Progenitor cell of endocrine pancreas (in vitro differentiated cells): ENCODE data around the gene EYA2. TPM values are rescaled to one million over a fixed set of nuclear protein-coding genes. Genes with fewer than 3 reads are reported as not detected.

Experiments used
- DNase-seq: peaks from one replicate; pipeline ENCODE4 v3.0.0; 2021; ENCODE audit warnings: low spot score; ENCODE audit not compliant: unreplicated experiment
- H3K27ac Mint-ChIP-seq: 2 replicates; pipeline ENCODE4 v1.8.0; 2021; ENCODE audit warnings: mild to moderate bottlenecking, moderate library complexity, mixed read lengths
- H3K27me3 Mint-ChIP-seq: 2 replicates; pipeline ENCODE4 v1.8.0; 2021; ENCODE audit warnings: mixed read lengths
- H3K36me3 Mint-ChIP-seq: 2 replicates; pipeline ENCODE4 v1.8.0; 2022; ENCODE audit warnings: mixed read lengths; ENCODE audit not compliant: insufficient read depth
- H3K4me1 Mint-ChIP-seq: 2 replicates; pipeline ENCODE4 v1.8.0; 2021; ENCODE audit warnings: low read depth, mixed read lengths
- H3K4me3 Mint-ChIP-seq: 2 replicates; pipeline ENCODE4 v1.8.0; 2021; ENCODE audit warnings: low read depth, mild to moderate bottlenecking, moderate library complexity, mixed read lengths
- H3K9me3 Mint-ChIP-seq: 2 replicates; pipeline ENCODE4 v1.8.0; 2021; ENCODE audit warnings: low read depth, mixed read lengths
- total RNA-seq: library from RNA; stranded (reverse); gene quantifications from 2 replicates; pipeline ENCODE4 v1.2.1, GENCODE V29; 2021
- TF ChIP-seq, protein P1 (sequence below): fragments of 200-600 bp; sonication (generic); IDR thresholded peaks from one replicate; pipeline ENCODE4 v1.5.0; 2021; ENCODE audit warnings: antibody characterized with exemption, mild to moderate bottlenecking; ENCODE audit not compliant: unreplicated experiment

EYA2 gene
- total RNA-seq, 1 donor from 2014 or later: 0.53 TPM

DNA sequence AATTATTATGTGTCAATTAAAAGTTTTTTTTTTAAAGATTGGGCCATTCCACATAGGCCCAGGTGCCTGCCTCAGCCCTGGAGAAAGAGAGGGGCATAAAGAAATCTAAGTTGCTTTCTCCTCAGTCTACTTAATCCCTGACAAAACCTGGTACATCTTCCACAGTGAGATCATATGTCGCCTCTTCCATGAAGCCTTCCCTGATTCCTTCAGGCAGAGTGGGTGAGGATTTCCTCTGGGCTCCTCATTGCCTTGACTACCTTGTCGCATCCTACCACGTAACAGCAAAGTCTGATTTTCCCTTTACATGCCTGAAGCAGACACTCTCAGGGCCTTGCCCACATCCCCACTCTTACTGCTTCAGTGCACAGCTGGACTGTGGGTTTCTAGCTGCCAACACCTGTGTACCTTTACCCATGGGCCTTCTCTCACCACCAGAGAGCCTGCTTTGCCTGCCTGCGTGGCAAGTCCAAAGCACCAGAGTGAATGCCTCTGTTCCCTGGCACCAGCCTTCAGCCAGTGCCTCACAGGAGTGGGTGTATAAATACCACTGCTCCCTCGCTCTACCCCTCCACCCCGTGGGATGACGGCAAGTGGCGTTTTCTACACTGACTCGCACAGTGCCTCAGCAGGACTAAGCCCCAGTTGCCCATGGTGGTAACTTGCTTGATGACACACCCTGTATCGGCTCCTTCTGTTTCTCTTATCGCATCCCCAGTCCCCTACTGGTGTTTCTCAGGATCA is 68.0 kb downstream of the EYA2 start:
- DNase-seq: no peak
- TF ChIP-seq, protein P1, sequence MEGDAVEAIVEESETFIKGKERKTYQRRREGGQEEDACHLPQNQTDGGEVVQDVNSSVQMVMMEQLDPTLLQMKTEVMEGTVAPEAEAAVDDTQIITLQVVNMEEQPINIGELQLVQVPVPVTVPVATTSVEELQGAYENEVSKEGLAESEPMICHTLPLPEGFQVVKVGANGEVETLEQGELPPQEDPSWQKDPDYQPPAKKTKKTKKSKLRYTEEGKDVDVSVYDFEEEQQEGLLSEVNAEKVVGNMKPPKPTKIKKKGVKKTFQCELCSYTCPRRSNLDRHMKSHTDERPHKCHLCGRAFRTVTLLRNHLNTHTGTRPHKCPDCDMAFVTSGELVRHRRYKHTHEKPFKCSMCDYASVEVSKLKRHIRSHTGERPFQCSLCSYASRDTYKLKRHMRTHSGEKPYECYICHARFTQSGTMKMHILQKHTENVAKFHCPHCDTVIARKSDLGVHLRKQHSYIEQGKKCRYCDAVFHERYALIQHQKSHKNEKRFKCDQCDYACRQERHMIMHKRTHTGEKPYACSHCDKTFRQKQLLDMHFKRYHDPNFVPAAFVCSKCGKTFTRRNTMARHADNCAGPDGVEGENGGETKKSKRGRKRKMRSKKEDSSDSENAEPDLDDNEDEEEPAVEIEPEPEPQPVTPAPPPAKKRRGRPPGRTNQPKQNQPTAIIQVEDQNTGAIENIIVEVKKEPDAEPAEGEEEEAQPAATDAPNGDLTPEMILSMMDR: no peak
- Mint-ChIP-seq H3K4me1 (no peaks in the 10 kb centered on the region), H3K9me3 (no peaks in the 10 kb centered on the region), H3K36me3 (no peaks in the 10 kb centered on the region), H3K27ac (no peak overlapping the region), H3K4me3 (no peak overlapping the region), H3K27me3 (no peaks in the 10 kb centered on the region)

DNA sequence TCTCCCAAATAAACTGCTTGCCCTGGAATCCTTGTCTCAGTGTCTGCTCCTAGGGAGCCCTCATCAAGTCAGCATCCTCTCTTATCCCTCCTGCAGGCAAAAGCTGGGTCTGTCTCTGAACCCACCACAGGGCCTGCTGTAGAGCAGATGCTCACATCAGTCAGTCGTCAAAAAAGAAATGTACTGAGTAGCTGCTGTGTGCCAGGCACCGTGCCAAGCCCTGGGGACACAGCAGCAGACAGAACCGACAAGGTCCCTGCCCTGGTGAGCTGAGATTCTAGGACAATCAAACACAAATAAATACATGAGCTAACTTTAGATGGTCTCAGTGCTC is 68.5 kb downstream of the EYA2 start:
- TF ChIP-seq, protein P1: no peak
- Mint-ChIP-seq H3K36me3 (no peaks in the 10 kb centered on the region), H3K4me1 (no peaks in the 10 kb centered on the region), H3K27ac (no peak overlapping the region), H3K27me3 (no peaks in the 10 kb centered on the region), H3K4me3 (no peak overlapping the region), H3K9me3 (no peaks in the 10 kb centered on the region)
- DNase-seq: no peak

DNA sequence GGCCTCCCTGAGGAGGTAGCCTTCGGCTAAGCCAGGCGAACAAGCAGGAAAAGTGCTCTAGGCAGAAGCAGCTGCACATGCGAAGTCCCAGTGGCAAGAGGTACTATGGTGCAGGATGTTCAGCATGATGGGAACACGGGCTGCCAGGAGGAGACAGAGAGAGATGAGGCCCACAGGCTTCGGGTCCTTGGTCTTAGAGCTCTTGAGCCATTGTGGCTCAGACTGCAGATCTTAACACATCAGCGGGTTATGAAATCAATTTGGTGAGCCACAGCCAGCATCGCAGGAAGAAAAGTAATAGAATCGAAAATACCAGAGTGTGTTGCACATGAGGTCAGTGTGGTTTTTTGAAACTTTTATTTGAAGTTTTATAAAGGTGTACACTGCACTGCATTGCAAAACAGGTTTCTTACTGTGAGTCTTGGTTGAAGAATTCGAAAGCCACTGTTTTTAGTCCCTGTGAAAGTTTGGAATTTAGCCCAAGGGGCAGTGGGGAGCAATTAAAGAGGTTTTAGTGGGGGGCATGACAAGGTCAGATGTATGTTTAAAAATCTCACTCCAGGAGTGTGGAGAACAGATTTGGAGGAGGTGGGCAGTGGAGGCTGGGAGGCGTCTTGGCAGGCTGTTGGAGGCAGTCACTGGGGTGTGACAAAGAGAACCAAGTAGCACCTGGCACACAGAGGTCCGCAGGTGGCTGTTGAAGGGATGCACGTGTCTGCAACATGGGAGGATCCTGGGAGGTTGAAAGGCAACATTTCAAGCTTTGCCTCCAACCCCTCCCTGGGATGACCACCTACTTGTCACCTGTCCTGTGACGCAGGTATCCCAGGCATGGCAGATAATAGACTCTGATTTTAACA is 69.3 kb downstream of the EYA2 start:
- DNase-seq: no peak
- H3K27me3 Mint-ChIP-seq: no peaks in the 10 kb centered on the region

DNA sequence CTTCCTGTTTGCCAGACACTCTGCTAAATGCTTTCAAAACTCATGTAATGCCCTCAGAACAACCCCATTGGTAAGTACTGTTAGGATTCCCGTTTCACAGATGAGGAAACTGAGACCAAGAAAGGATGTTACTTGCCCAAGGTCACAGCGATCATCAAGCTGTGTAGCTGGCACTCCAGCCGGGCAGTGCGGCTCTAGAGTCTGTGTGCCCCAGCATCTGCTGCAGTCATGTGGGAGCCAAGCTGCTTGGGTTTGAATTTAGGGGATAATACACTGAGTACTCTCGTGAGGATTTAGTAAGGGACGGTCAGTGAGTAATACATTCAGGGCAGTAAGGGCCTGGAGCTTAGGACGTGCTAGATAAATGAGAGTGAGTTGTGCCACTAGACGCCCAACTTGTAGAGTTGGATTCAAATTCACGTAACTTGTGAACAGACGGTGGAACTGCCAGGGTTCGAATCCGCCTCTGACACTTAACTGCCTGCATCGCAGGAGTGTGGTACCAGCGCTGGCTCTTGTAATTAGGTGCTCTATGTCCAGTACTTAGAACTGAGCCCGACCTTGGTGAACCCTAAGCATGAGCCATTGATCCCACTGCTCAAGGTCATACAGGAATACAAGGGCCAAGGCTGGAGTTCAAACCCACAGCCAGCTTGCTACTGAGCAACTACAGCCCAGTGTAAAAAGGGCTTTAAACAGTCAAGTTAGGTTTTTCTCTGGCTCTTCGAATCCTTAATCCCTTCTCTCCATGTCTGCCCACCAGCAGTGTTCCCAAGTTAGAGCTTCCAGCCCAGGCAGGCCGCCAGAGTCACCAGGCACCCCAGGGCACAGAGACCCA is 70.2 kb downstream of the EYA2 start:
- no peak overlapping the region for H3K4me3 Mint-ChIP-seq
- no peak for DNase-seq
- H3K27me3 Mint-ChIP-seq: no peaks in the 10 kb centered on the region
- H3K4me1 Mint-ChIP-seq: no peaks in the 10 kb centered on the region
- no peaks in the 10 kb centered on the region for H3K9me3 Mint-ChIP-seq
- TF ChIP-seq, protein P1: no peak
- H3K27ac Mint-ChIP-seq: no peak overlapping the region
- no peaks in the 10 kb centered on the region for H3K36me3 Mint-ChIP-seq

More for the DNA sequence above, 69.3 kb downstream of the EYA2 start:
- TF ChIP-seq, protein P1: no peak
- Mint-ChIP-seq H3K9me3 (no peaks in the 10 kb centered on the region), H3K4me1 (no peaks in the 10 kb centered on the region), H3K4me3 (no peak overlapping the region), H3K27ac (no peak overlapping the region), H3K36me3 (no peaks in the 10 kb centered on the region)

DNA sequence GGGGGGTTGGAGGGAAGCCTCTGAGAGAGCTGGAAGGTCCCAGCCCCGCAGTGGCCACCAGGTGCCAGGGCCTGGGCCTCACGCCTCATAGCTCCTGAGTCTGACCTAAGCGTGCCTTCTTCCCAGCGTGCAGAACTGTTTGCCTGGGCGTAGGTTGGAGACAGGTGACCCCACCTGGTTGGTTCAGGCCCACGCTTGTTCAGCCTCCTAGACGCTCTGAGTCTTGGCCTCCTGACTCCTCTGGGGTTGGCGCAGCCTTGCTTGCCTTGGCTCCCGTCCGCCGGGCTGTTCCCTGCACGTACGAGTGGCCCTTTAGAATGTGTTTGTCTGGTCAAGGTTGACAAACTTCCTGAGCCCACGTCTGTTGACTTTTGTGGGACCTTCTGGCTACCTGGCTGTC is 70.8 kb downstream of the EYA2 start:
- no peak overlapping the region for H3K27ac Mint-ChIP-seq
- H3K9me3 Mint-ChIP-seq: no peaks in the 10 kb centered on the region
- no peaks in the 10 kb centered on the region for H3K36me3 Mint-ChIP-seq
- TF ChIP-seq, protein P1: no peak
- no peaks in the 10 kb centered on the region for H3K4me1 Mint-ChIP-seq
- H3K27me3 Mint-ChIP-seq: no peaks in the 10 kb centered on the region
- DNase-seq: no peak
- no peak overlapping the region for H3K4me3 Mint-ChIP-seq
